T47D (cell line): ENCODE measurements around the gene TEX13A.

Experiments
- DNase-seq, 2 experiments: peaks; one replicate each; pipeline versions ENCODE4 v3.0.0 to v3.0.0-alpha.2; 2011 to 2012; ENCODE audit warnings: low read depth in 1 of 2, low spot score in 1 of 2
- JUND ChIP-seq: IDR thresholded peaks from 2 replicates; pipeline ENCODE4 v1.6.1; 2012; ENCODE audit warnings: low read depth
- in situ Hi-C: cut with HindIII; loops from 2 replicates; pipeline ENCODE4 v1.10.0; 2016; ENCODE audit warnings: low sequenced_read_pairs, low pct_unique_long_range_greater_than_20kb

TEX13A gene

DNA sequence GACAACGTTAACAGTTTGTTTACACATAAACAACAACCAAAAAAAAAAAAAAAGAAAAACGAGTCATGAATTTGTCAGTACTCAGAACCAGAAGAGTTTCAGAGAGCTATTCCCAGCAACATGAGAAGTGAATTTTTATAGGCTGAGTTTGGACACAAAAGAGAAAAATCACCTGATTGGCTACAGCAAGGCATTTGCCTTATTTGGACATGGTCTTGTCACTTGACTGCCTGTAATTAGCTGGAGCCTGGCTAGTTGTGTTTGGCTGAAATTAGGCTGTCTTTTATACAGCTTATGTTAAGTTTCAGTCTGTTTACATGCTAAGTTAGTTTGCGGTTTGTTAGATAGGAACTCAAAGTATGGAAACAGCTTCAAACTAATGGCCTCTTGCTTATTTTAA is 880 bp upstream of the TEX13A start:
- DNase-seq = peak in 1 of 2 experiments; percentile 6
- no peak for TF ChIP-seq JUND
- in situ Hi-C loops = no loop called here

DNA sequence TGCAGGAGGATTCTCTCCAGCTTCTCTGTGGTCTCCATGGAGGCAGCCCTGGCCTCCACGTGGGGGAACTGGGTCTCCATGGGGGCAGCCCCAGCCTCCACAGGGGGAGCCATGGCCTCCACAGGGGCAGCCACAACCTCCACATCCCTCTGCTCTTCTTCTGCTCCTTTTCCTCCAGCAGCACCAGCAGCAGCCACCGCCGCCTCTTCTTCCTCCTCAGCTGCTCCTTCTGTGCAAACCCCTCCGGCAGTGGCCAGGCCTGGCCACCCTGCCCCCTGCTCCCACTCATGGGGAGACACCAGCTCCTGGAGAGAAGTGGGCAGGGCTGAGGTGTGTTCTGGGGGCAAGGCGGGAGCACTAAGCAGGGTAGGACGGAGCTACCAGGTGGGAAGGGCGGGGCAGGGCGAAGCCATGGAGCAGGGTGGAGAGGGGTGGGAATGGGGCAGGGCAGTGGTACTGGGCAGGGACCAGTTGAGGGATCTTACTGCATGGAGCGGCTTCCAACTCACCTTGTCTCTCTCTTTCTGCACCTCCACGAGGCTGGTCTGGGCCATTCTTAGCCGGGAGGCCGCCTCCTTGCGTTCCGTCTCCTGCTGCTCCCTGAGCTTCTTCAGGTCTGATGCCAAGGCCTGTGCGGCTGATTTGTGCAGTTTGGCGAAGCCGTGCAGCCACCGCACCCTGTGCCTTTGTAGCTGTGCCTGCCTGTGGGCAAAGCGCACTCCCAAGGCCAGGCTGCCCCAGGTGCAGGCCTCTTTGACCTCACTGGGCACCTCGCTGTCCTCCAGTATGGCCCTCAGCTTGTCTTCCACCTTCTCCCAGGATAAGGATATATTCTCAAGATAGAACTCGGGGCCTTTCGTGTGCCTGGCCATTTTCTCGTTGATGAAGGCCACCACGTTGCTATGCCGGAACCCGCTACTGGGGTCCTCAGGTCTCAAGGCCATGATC is 766 bp downstream of the TEX13A start:
- in situ Hi-C loops = no loop called here
- DNase-seq = no peak
- no peak for TF ChIP-seq JUND

DNA sequence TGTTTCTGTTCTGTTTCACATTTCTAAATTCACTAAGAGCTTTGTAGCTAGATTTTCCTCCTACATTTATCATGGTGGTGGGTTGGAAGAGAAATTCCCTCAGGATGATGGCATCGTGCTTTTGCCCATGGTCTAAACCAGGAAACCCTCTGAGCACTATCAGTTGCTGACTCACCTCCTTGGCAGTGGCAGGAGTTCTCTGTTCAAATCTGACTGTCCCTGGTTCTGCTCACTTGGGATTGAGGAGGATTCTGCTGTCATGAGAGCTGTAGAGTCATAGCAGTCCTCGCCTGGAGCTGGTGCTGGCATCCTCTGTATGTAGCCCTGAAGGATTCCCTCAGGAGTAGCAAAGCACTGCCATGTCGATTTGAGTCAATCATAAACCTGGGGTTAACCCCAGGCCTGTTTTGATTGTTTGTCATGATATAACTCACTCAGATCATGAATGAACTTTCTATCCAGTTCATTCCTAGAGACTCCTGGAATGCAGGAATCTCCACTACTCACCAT is 9.4 kb downstream of the TEX13A start:
- in situ Hi-C loops = no loop called here
- no peak for TF ChIP-seq JUND
- DNase-seq = no peak

DNA sequence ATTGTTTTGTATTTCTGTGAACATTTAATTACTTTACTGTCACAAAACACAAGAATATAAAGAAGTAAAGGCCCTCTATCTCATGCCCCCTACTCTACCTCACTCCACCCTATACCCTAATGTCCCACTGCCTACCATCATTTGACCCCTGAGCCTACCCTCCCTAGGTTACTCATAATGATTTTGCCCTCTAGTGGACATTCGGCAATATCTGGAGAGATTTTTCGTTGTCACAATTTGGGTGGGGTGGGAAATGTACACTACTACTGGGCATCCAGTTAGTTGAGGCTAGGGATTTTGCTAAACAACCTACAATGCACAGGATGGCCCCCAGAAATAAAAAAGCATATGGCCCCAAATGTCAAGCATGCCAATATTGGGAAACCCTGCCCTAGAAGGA is 10.2 kb downstream of the TEX13A start:
- in situ Hi-C loops = no loop called here
- no peak for DNase-seq
- TF ChIP-seq JUND = no peak

DNA sequence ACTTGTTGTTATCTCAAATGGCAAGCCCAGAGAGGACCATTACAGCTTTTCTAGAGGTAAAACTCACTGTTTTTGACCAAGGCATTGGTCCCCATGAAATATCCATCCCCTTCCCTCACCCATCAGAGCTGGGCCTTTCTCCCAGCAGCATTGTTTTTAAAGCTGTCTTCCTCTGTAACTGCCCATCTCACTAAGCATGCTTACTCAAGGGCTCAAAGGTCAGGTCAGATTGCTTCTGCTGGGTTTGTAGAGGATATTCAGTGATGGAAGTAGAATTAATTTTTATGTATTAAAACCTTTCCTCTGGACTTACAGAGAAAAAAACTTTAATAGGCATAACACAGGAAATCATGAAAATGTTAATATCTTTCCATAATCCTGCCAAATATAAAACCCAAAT is 11.1 kb downstream of the TEX13A start:
- TF ChIP-seq JUND = no peak
- in situ Hi-C loops = no loop called here
- DNase-seq = no peak

DNA sequence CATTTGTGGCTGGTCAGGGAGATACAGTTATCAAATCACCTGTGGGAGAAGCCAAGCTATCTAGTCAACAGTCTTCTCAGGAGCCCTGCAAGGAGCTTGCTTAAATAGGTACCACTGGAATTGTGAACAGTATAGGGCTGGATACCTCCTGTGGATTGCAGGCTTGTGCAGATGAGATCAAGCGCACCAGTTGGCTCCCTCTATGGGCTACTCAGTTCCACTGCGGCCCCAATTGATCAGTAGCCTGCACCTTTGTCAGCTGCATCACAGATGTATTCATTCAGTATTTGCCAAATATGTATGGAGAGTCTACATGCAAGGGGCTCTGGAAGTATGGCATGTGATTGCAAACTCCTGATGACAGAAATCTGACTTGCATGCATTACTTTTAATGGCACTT is 28.6 kb downstream of the TEX13A start:
- peak; percentile 3 to 32 for DNase-seq
- in situ Hi-C loops = no loop called here
- TF ChIP-seq JUND = no peak

DNA sequence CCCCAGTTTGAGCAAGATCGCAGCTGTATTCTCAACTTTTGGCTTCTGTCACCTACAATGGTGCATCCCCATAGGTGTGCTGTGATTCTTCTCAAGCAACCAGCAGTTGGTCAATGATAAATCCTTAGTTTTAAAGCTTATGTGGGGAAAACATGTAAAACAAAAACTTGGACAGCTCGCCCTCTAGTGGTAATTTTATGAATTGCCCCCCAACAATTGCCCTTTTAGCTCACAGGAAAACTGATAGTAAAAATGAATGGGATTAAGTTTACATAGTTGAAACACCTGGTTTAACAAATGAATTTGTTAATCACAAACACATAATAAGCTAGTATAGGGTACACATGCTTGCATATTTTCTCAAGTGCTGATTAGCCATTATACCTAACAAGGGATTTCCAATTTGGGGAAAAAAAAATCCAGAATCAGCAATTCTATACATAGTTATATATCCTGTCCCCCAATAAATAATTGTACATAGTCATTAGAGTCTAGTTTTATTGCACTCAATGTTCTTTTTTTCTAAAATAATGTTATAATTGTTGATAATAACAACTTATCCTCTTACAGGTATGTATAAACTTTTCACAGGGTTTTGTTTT is 30.1 kb downstream of the TEX13A start:
- TF ChIP-seq JUND = no peak
- peak in 1 of 2 experiments; percentile 32 for DNase-seq
- in situ Hi-C loops = no loop called here

DNA sequence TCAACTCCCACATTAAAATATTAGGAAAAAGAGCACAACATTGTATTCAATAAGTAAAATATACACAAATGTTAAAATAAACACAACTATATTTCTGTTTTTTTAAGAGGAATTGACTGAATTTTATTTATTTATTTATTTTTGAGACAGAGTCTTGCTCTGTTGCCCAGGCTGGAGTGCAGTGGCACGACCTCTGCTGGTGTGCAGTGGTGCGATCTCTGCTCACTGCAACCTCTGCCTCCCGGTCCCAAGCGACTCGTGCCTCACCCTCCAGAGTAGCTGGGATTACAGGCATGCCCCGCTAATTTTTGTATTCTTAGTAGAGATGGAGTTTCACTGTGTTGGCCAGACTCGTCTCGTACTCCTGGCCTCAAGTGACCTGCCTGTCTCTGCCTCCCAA is 31.4 kb downstream of the TEX13A start:
- in situ Hi-C loops = no loop called here
- DNase-seq = peak in 1 of 2 experiments; percentile 0
- TF ChIP-seq JUND = no peak

DNA sequence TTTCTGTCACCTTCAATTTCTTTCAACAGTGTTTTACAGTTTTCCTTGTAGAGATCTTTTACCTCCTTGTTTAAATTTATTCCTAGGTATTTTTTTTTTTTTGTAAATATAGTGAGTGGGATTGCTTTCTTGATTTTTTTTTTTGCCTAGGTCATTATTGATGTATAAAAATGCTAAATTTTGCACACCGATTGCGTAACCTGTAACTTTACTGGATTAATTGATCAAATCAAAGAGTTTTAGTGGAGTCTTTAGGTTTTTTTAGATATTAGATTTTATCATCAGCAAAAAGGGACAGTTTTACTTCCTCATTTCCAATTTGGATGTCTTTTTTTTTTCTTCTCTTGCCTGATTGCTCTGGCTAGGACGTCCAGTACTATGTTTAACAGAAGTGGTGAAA is 40.9 kb downstream of the TEX13A start:
- no peak for DNase-seq
- no peak for TF ChIP-seq JUND
- in situ Hi-C loops = no loop called here

DNA sequence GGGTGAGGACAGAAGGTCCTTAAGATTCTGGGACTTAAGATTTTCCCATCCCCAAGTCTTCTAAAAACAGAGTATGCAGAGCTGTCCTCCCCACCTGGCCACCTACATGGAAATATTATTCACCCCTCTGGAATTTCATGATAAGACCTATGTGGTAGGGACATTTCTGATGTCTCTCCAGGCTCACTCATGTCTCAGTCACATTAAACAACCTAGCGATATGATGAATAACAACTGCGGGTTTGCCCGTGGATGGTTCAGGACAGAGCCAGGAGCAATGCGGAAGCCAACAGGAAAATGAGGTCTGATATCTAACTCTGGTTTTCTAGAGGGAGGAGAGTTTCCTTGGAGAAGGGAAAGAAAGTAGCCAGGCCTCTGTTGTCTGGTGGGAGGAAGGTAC is 47.4 kb downstream of the TEX13A start:
- in situ Hi-C loops = no loop called here
- TF ChIP-seq JUND = no peak
- no peak for DNase-seq
